HepG2 (cell line): ENCODE measurements around the gene LPAR1. TPM values are rescaled to one million over a fixed set of nuclear protein-coding genes. Genes with fewer than 3 reads are reported as not detected.

ENCODE experiments used
- ATAC-seq: fragments of 200-7000 bp; cut with Tn5 transposase; 3 replicates; pipeline ENCODE4 v1.9.1; 2020; ENCODE audit warnings: mild to moderate bottlenecking, moderate library complexity
- BruUV-seq: library from RNA; stranded (reverse); fragments of 400-500 nt; replicated peaks from 2 replicates; lab custom pipeline; 2021; lab: Mats Ljungman, UMichigan
- CTCF ChIA-PET: fragments of 300-600 bp; formaldehyde crosslinking; extraction: SDS; loops from one replicate; lab custom pipeline; 2021; ENCODE audit warnings: low total read pairs, inconsistent platforms, low intra/inter-chr PET ratio; lab: Yijun Ruan, JAX
- POLR2A ChIA-PET: fragments of 350-600 bp; sonication (Branson Sonifier 250); formaldehyde crosslinking; loops from one replicate; lab custom pipeline; 2020; ENCODE audit warnings: antibody characterized with exemption, inconsistent platforms; lab: Yijun Ruan, JAX
- DNase-seq: peaks from one replicate; pipeline ENCODE4 v3.0.0-alpha.2; 2015; ENCODE audit warnings: low spot score
- FAIRE-seq: peaks from 3 replicates; lab custom pipeline; 2011; peaks lifted over from hg19 to GRCh38; lab: Jason Lieb, UNC
- H2AFZ ChIP-seq: one replicate; pipeline ENCODE4 v1.6.1; 2011; ENCODE audit warnings: low read length, inconsistent platforms
- H3K27ac ChIP-seq: fragments of 300-600 bp; 3 replicates; pipeline ENCODE4 v1.8.0; 2011; ENCODE audit warnings: mixed run types, mild to moderate bottlenecking, mixed read lengths, low read length, inconsistent platforms; ENCODE audit not compliant: insufficient read depth; ENCODE audit errors: extremely low read length
- H3K27me3 ChIP-seq, 2 experiments: fragments of 200-600 bp in 1 of 2; 2 replicates in 1 of 2; 3 replicates in 1 of 2; pipeline versions ENCODE4 v1.6.0 to v1.8.0; 2011; ENCODE audit warnings: low read length in 2 of 2, mild to moderate bottlenecking in 2 of 2, moderate library complexity in 2 of 2, inconsistent platforms in 1 of 2; ENCODE audit not compliant: insufficient read depth in 2 of 2, control insufficient read depth in 1 of 2
- H3K36me3 ChIP-seq, 2 experiments: fragments of 200-600 bp in 1 of 2; replicated peaks in 1 of 2; 2 replicates in 1 of 2; 3 replicates in 1 of 2; pipeline versions ENCODE4 v1.5.1 to v1.8.0; 2011; ENCODE audit warnings: low read length in 2 of 2, inconsistent platforms in 1 of 2; ENCODE audit not compliant: insufficient read depth in 2 of 2, control insufficient read depth in 1 of 2
- H3K4me1 ChIP-seq: 2 replicates; pipeline ENCODE4 v1.5.1; 2012; ENCODE audit warnings: low read length, inconsistent platforms; ENCODE audit not compliant: insufficient read depth
- H3K4me2 ChIP-seq: 2 replicates; pipeline ENCODE4 v1.6.0; 2011; ENCODE audit warnings: low read depth, low read length, inconsistent platforms
- H3K4me3 ChIP-seq, 3 experiments: fragments of 200-600 bp in 1 of 3; sonication (generic), shearing (Covaris generic) in 1 of 3; replicated peaks in 1 of 3; 2 replicates each; pipeline ENCODE4 v1.5.1; 2011 to 2016; ENCODE audit warnings: low read length in 3 of 3, inconsistent platforms in 2 of 3, low read depth in 2 of 3, mild to moderate bottlenecking in 2 of 3, control low read depth in 1 of 3, mixed read lengths in 1 of 3; ENCODE audit not compliant: insufficient read depth in 1 of 3
- H3K79me2 ChIP-seq: one replicate; pipeline ENCODE4 v1.6.1; 2011; ENCODE audit warnings: low read length, inconsistent platforms; ENCODE audit not compliant: insufficient read depth
- H3K9ac ChIP-seq: 2 replicates; pipeline ENCODE4 v1.6.0; 2011; ENCODE audit warnings: mild to moderate bottlenecking, low read depth, low read length, inconsistent platforms; ENCODE audit not compliant: insufficient read depth
- H3K9me3 ChIP-seq: 2 replicates; pipeline ENCODE4 v1.5.1; 2012; ENCODE audit warnings: mild to moderate bottlenecking, low read length
- H4K20me1 ChIP-seq: 2 replicates; pipeline ENCODE4 v1.6.0; 2011; ENCODE audit warnings: inconsistent platforms, mild to moderate bottlenecking, low read length, moderate library complexity; ENCODE audit not compliant: insufficient read depth
- HMGXB3 ChIP-seq: sonication (generic); formaldehyde crosslinking; IDR thresholded peaks from 2 replicates; pipeline ENCODE4 v1.4.0; 2020; ENCODE audit warnings: missing genetic modification reagents, borderline replicate concordance
- HOXA9 ChIP-seq: sonication (generic); formaldehyde crosslinking; IDR thresholded peaks from 2 replicates; pipeline ENCODE4 v1.8.1; 2022; ENCODE audit warnings: missing genetic modification reagents, mild to moderate bottlenecking, moderate library complexity, borderline replicate concordance
- MTF1 ChIP-seq: sonication (generic); formaldehyde crosslinking; IDR thresholded peaks from 2 replicates; pipeline ENCODE4 v1.5.0; 2020; ENCODE audit warnings: missing genetic modification reagents
- NFE2L1 ChIP-seq: sonication (generic); formaldehyde crosslinking; IDR thresholded peaks from 2 replicates; pipeline ENCODE4 v1.4.0; 2020; ENCODE audit warnings: missing genetic modification reagents, mild to moderate bottlenecking, borderline replicate concordance
- NFYB ChIP-seq: sonication (generic); formaldehyde crosslinking; IDR thresholded peaks from 2 replicates; pipeline ENCODE4 v1.4.0; 2020; ENCODE audit warnings: missing genetic modification reagents
- SIN3A ChIP-seq: IDR thresholded peaks from 2 replicates; pipeline ENCODE4 v1.6.1; 2011; ENCODE audit warnings: low read depth, mild to moderate bottlenecking, control low read depth, low read length, borderline replicate concordance
- SMAD9 ChIP-seq: sonication (generic); formaldehyde crosslinking; IDR thresholded peaks from 2 replicates; pipeline ENCODE4 v1.5.1; 2020; ENCODE audit warnings: mild to moderate bottlenecking, missing genetic modification reagents
- SNAPC2 ChIP-seq: sonication (generic); formaldehyde crosslinking; IDR thresholded peaks from 2 replicates; pipeline ENCODE4 v1.8.1; 2022; ENCODE audit warnings: mild to moderate bottlenecking, missing genetic modification reagents
- TOE1 ChIP-seq: sonication (generic); formaldehyde crosslinking; IDR thresholded peaks from 2 replicates; pipeline ENCODE4 v1.4.0; 2020; ENCODE audit warnings: mild to moderate bottlenecking, missing genetic modification reagents
- XBP1 ChIP-seq: sonication (generic); formaldehyde crosslinking; IDR thresholded peaks from 2 replicates; pipeline ENCODE4 v1.5.0; 2020; ENCODE audit warnings: missing genetic modification reagents
- ZBTB26 ChIP-seq: IDR thresholded peaks from 2 replicates; pipeline ENCODE4 v1.6.1; 2016; ENCODE audit warnings: missing compliant biosample characterization, missing genetic modification reagents, borderline replicate concordance
- ZEB1 ChIP-seq: IDR thresholded peaks from 2 replicates; pipeline ENCODE4 v1.6.1; 2012; ENCODE audit warnings: mild to moderate bottlenecking, low read depth, inconsistent platforms; ENCODE audit not compliant: insufficient replicate concordance
- ZKSCAN5 ChIP-seq: sonication (generic); formaldehyde crosslinking; IDR thresholded peaks from 2 replicates; pipeline ENCODE4 v1.5.1; 2020; ENCODE audit warnings: mild to moderate bottlenecking, missing genetic modification reagents
- ZNF264 ChIP-seq: sonication (generic); formaldehyde crosslinking; IDR thresholded peaks from 2 replicates; pipeline ENCODE4 v1.4.0; 2020; ENCODE audit warnings: missing genetic modification reagents
- ZNF713 ChIP-seq: sonication (generic); formaldehyde crosslinking; IDR thresholded peaks from 2 replicates; pipeline ENCODE4 v1.4.0; 2020; ENCODE audit warnings: mild to moderate bottlenecking, missing genetic modification reagents
- ZNF781 ChIP-seq: sonication (generic); formaldehyde crosslinking; IDR thresholded peaks from 2 replicates; pipeline ENCODE4 v1.5.1; 2020; ENCODE audit warnings: borderline replicate concordance, mild to moderate bottlenecking, missing genetic modification reagents; ENCODE audit errors: not compliant biosample characterization
- ZNF83 ChIP-seq: sonication (generic); formaldehyde crosslinking; IDR thresholded peaks from 2 replicates; pipeline ENCODE4 v1.4.0; 2020; ENCODE audit warnings: missing genetic modification reagents, mild to moderate bottlenecking, borderline replicate concordance
- WGBS: methylation state at CpG from one replicate; pipeline ENCODE4 v1.1.6; 2017; ENCODE audit warnings: low lambda C conversion rate; 5-methylcytosine and 5-hydroxymethylcytosine counted together
- in situ Hi-C: cut with HindIII; loops from 2 replicates; pipeline ENCODE4 v1.10.0; 2017; ENCODE audit warnings: low pct_unique_long_range_greater_than_20kb; ENCODE audit not compliant: extremely low pct_ligation_motif_present
- intact Hi-C: fragments of 100-400 bp; cut with micrococcal nuclease; formaldehyde crosslinking; loops from one replicate; pipeline ENCODE4 v1.10.0; 2022; ENCODE audit not compliant: unreplicated experiment
- polyA plus RNA-seq, 8 experiments: library from polyadenylated mRNA; depleted of rRNA in 3 of 8; stranded (reverse) in 7 of 8; unstranded in 1 of 8; fragments of >200 nt; fragmentation: Illumina TruSeq in 4 of 8; extraction: Trizol in 4 of 8; gene quantifications; 2 replicates each; pipeline versions ENCODE4 v1.2.1 to v1.2.3, GENCODE V29; 2011 to 2016; ENCODE audit warnings: low read depth in 4 of 8, missing spikeins in 1 of 8, mixed read lengths in 1 of 8; ENCODE audit not compliant: insufficient read depth in 1 of 8
- total RNA-seq, 5 experiments: library from RNA; depleted of rRNA; stranded (reverse); fragments of >200 nt; fragmentation: Illumina TruSeq; extraction: Trizol; gene quantifications; 2 replicates each; pipeline ENCODE4 v1.2.3, GENCODE V29; 2016; ENCODE audit warnings: low read depth in 1 of 5
- TF ChIP-seq, protein P1 (sequence below): sonication (generic); formaldehyde crosslinking; IDR thresholded peaks from 2 replicates; pipeline ENCODE4 v1.9.0; 2021; ENCODE audit warnings: missing genetic modification reagents, borderline replicate concordance

Gene LPAR1
- total and polyA plus RNA-seq, 2 of the 13 experiments (the other 11 are each of a cell fraction or from before 2014, with no cell fraction given), result not detected

GRCh38 chr9:111016016-111016415 is 22.3 kb downstream of the LPAR1 start:
- intact Hi-C loops, result no loop called here
- H4K20me1 ChIP-seq, result no peaks in the 10 kb centered on the region
- in situ Hi-C loops, result no loop called here
- no peak for FAIRE-seq
- POLR2A ChIA-PET, result no interaction called here
- no peak for ATAC-seq
- WGBS, result 0% methylated on average over 1 of the region's 1 CpG
- no TSS peak for BruUV-seq
- H3K4me3 ChIP-seq, result no peak overlapping the region
- no peak overlapping the region for H3K4me2 ChIP-seq
- no peak overlapping the region for H3K9ac ChIP-seq
- CTCF ChIA-PET, result no interaction called here
- DNase-seq, result no peak
- no peaks in the 10 kb centered on the region for H3K4me1 ChIP-seq
- no peak overlapping the region for H3K27ac ChIP-seq
- H3K9me3 ChIP-seq, result no peaks in the 10 kb centered on the region
- H3K36me3 ChIP-seq, result no peaks in the 10 kb centered on the region
- H3K27me3 ChIP-seq, result no peaks in the 10 kb centered on the region; a peak in 1 of 5 replicates
- H2AFZ ChIP-seq, result no peak overlapping the region
- H3K79me2 ChIP-seq, result no peaks in the 10 kb centered on the region
- no peak for TF ChIP-seq ZKSCAN5 (CRISPR knock-in tag)
- no peak for TF ChIP-seq TOE1 (CRISPR knock-in tag)
- no peak for TF ChIP-seq ZEB1
- no peak for TF ChIP-seq HMGXB3 (CRISPR knock-in tag)
- TF ChIP-seq ZBTB26, result no peak
- no peak for TF ChIP-seq ZNF781 (CRISPR knock-in tag)
- no peak for TF ChIP-seq SNAPC2 (CRISPR knock-in tag)
- no peak for TF ChIP-seq ZNF83
- no peak for TF ChIP-seq ZNF713 (CRISPR knock-in tag)
- TF ChIP-seq, protein P1, sequence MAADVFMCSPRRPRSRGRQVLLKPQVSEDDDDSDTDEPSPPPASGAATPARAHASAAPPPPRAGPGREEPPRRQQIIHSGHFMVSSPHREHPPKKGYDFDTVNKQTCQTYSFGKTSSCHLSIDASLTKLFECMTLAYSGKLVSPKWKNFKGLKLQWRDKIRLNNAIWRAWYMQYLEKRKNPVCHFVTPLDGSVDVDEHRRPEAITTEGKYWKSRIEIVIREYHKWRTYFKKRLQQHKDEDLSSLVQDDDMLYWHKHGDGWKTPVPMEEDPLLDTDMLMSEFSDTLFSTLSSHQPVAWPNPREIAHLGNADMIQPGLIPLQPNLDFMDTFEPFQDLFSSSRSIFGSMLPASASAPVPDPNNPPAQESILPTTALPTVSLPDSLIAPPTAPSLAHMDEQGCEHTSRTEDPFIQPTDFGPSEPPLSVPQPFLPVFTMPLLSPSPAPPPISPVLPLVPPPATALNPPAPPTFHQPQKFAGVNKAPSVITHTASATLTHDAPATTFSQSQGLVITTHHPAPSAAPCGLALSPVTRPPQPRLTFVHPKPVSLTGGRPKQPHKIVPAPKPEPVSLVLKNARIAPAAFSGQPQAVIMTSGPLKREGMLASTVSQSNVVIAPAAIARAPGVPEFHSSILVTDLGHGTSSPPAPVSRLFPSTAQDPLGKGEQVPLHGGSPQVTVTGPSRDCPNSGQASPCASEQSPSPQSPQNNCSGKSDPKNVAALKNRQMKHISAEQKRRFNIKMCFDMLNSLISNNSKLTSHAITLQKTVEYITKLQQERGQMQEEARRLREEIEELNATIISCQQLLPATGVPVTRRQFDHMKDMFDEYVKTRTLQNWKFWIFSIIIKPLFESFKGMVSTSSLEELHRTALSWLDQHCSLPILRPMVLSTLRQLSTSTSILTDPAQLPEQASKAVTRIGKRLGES (CRISPR knock-in tag), result no peak
- TF ChIP-seq XBP1 (CRISPR knock-in tag), result no peak
- TF ChIP-seq SMAD9 (CRISPR knock-in tag), result no peak
- no peak for TF ChIP-seq ZNF264
- TF ChIP-seq HOXA9, result no peak
- no peak for TF ChIP-seq SIN3A
- TF ChIP-seq NFYB (CRISPR knock-in tag), result no peak
- no peak for TF ChIP-seq MTF1 (CRISPR knock-in tag)
- TF ChIP-seq NFE2L1, result no peak
